Stimulated activated CD4-positive, alpha-beta T cell treated with anti-CD3 and anti-CD28 coated beads, Interleukin-1b, Interleukin-23, amount 100 ng/mL, for 1 hour (primary cell): ENCODE measurements around the gene SPARCL1.

ENCODE experiments used
- DNase-seq, 2 donors: peaks; one replicate each; pipeline ENCODE4 v3.0.0-alpha.2; 2020; ENCODE audit warnings: low read depth in 2 of 2

Gene SPARCL1

GRCh38 chr4:87540146-87541058 is 11.2 kb upstream of the SPARCL1 start:
- no peak for DNase-seq

- DNase-seq = no peak
Measured at GRCh38 chr4:87532907-87533306, 3.7 kb upstream of the SPARCL1 start.

- no peak for DNase-seq
Measured at GRCh38 chr4:87532109-87532508, 2.9 kb upstream of the SPARCL1 start.

- no peak for DNase-seq
Measured at GRCh38 chr4:87531621-87532020, 2.4 kb upstream of the SPARCL1 start.

GRCh38 chr4:87530868-87531267 is 1.7 kb upstream of the SPARCL1 start:
- DNase-seq = no peak

- no peak for DNase-seq
Measured at GRCh38 chr4:87530229-87530628, 1.1 kb upstream of the SPARCL1 start.

GRCh38 chr4:87527431-87528220 is 1.6 kb downstream of the SPARCL1 start:
- DNase-seq = no peak

- no peak for DNase-seq
Measured at GRCh38 chr4:87525636-87526295, 3.4 kb downstream of the SPARCL1 start.

GRCh38 chr4:87524456-87524855 is 4.7 kb downstream of the SPARCL1 start:
- DNase-seq = no peak

- no peak for DNase-seq
Measured at GRCh38 chr4:87523307-87523706, 5.9 kb downstream of the SPARCL1 start.

- DNase-seq = no peak
Measured at GRCh38 chr4:87521757-87522374, 7.3 kb downstream of the SPARCL1 start.

- no peak for DNase-seq
Measured at GRCh38 chr4:87521319-87521718, 7.9 kb downstream of the SPARCL1 start.

- no peak for DNase-seq
Measured at GRCh38 chr4:87517621-87518020, 11.6 kb downstream of the SPARCL1 start.

GRCh38 chr4:87516683-87517082 is 12.5 kb downstream of the SPARCL1 start:
- DNase-seq = no peak

GRCh38 chr4:87512400-87512799 is 16.8 kb downstream of the SPARCL1 start:
- no peak for DNase-seq

- DNase-seq = no peak
Measured at GRCh38 chr4:87511500-87511899, 17.7 kb downstream of the SPARCL1 start.

- no peak for DNase-seq
Measured at GRCh38 chr4:87510747-87511146, 18.4 kb downstream of the SPARCL1 start.

- DNase-seq = no peak
Measured at GRCh38 chr4:87506974-87507701, 22.0 kb downstream of the SPARCL1 start.

- DNase-seq = no peak
Measured at GRCh38 chr4:87505862-87506261, 23.3 kb downstream of the SPARCL1 start.

- DNase-seq = no peak
Measured at GRCh38 chr4:87502580-87503238, 26.5 kb downstream of the SPARCL1 start.

GRCh38 chr4:87500092-87500462 is 29.1 kb downstream of the SPARCL1 start:
- DNase-seq = no peak
